Stimulated activated CD4-positive, alpha-beta T cell treated with anti-CD3 and anti-CD28 coated beads, Interleukin-12 subunit alpha, Interleukin-12 subunit beta, amount 100 ng/mL, for 48 hours (primary cell): ENCODE results near the gene ZNF382.

Experiments
- DNase-seq, 3 donors: peaks; one replicate each; pipeline ENCODE4 v3.0.0-alpha.2; 2020; ENCODE audit warnings: low read depth in 2 of 3, low spot score in 1 of 3

The ZNF382 gene

GRCh38 chr19:36679455-36679854 is 74.3 kb downstream of the ZNF382 start:
- DNase-seq, result no peak
